ENCODE data around the gene CSF1R.

DNA sequence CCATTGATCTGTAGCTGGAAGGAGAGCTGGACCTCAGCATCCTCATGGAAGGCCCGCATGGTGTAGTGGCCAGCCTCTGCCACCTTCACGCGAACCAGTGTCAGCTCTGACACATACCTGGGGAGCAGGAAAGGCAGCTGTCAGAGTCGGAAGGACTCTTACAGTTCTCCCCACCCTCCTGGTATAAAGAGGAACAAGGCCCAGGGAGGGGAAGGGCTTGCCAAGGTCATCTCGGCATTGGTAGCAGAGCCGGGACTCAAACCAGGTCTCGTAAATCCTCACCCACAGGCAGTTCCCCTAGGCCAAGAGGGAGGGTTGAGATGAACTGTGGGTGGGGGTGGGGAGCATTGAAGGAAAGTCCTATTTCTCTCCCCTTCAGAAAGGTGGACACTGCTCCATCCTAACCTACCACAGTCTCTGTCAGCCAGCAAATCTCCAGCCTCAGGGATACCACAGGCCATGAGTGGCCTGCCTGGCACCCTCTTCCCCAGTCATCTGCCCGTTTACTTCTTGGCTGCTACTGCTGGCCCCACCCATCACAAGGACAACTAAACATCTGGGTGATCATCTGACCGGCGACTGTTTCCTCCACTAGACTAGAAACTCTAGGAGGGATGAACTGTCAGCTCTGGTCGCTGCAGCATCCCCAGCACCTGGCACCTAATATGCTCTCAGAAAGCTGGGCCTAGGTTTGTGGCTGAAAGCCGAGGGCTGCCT lies 45.8 kb upstream of the CSF1R start:
- TF ChIP-seq, protein P1, sequence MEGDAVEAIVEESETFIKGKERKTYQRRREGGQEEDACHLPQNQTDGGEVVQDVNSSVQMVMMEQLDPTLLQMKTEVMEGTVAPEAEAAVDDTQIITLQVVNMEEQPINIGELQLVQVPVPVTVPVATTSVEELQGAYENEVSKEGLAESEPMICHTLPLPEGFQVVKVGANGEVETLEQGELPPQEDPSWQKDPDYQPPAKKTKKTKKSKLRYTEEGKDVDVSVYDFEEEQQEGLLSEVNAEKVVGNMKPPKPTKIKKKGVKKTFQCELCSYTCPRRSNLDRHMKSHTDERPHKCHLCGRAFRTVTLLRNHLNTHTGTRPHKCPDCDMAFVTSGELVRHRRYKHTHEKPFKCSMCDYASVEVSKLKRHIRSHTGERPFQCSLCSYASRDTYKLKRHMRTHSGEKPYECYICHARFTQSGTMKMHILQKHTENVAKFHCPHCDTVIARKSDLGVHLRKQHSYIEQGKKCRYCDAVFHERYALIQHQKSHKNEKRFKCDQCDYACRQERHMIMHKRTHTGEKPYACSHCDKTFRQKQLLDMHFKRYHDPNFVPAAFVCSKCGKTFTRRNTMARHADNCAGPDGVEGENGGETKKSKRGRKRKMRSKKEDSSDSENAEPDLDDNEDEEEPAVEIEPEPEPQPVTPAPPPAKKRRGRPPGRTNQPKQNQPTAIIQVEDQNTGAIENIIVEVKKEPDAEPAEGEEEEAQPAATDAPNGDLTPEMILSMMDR (conservative IDR thresholded peaks at IDR 0.05), result no peak
- no peak for TF ChIP-seq ZFX (IDR thresholded peaks at IDR 0.05)

Measured in C4-2B (cell line).